ENCODE data around the gene LRRC59. TPM values are rescaled to one million over a fixed set of nuclear protein-coding genes. Genes with fewer than 3 reads are reported as not detected.

The LRRC59 gene
- total RNA-seq, 3 donors from 2014 or later (not counting 1 experiment from before 2014, with no cell fraction given): 55.6 to 62.7 (median 56.0) TPM

DNA sequence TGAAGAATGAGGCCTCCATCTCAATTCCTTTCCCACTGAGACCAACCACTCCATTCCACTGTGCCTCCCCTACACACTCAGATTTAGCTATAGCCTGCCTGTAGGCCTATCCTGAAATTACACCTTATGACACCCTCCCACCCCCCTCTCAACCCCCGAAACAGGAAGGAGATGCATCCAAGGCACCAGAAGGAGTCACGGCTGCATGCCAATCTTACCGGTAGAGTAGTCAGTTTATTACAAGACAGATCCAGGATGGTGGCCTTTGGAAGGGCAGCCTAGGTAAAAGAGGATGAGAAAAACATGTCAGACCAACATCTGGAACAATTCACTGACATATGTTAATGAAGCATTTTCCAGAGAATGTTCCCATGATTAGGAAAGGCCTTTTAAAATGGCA, 2.6 kb downstream of the LRRC59 start:
- 47% methylated on average over 3 of the region's 3 CpGs for WGBS (ENCODE audit: insufficient coverage)
- no peaks in the 10 kb centered on the region for H3K9me3 ChIP-seq (ENCODE audit: control insufficient read depth, insufficient read depth, low read length)
- Mint-ChIP-seq H3K27ac (peak overlapping the region; percentile 64 to 79), H3K4me3 (peak overlapping the region; percentile 67), H3K36me3 (peaks cover 16% of the 10 kb centered on the region), H3K27me3 (ENCODE audit: low read depth in 2 of 2) (no peaks in the 10 kb centered on the region), H3K4me1 (peaks cover 29 to 42% of the 10 kb centered on the region in 2 donors), H3K9me3 (no peaks in the 10 kb centered on the region)
- H3K27ac ChIP-seq (ENCODE audit: low read length): no peak overlapping the region
- intact Hi-C loops (cut with micrococcal nuclease): loop anchor here (5.0 kb wide), 1 partner anchor 32 kb away; no protein-coding TSS in a partner anchor
- no peak overlapping the region for H3K4me3 ChIP-seq (ENCODE audit: low read length)
- H3K27me3 ChIP-seq (ENCODE audit: control insufficient read depth, insufficient read depth, low read length): no peaks in the 10 kb centered on the region
- ATAC-seq (no peak), DNase-seq (no peak)
- H3K4me1 ChIP-seq (ENCODE audit: control insufficient read depth, insufficient read depth, low read length): peaks cover 22% of the 10 kb centered on the region
- peaks cover 48% of the 10 kb centered on the region for H3K36me3 ChIP-seq (ENCODE audit: control insufficient read depth, insufficient read depth, low read length)
- TF ChIP-seq CTCF (IDR thresholded peaks at IDR 0.05): no peak

DNA sequence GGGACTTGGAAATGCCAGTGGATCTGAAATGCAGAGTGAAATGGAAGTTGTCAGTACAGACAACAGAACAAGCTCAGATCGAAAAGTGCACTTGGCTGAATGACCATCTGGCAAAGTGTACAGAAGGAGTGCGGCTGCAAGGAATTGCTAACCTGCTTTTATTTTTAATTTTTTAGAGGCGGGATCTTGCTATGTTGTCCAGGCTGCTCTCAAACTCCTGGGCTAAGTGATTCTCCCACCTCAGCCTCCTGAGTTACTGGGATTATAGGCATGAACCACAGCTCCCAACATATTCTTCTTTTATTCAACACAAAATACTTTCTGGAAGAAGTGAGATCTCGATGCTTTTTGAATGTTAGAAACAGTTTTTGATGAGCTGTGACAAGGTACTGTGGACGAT, 3.6 kb downstream of the LRRC59 start:
- Histone ChIP-seq H3K27me3 (ENCODE audit: control insufficient read depth, insufficient read depth, low read length) (no peaks in the 10 kb centered on the region), H3K4me1 (ENCODE audit: control insufficient read depth, insufficient read depth, low read length) (peaks cover 22% of the 10 kb centered on the region), H3K9me3 (ENCODE audit: control insufficient read depth, insufficient read depth, low read length) (no peaks in the 10 kb centered on the region), H3K27ac (ENCODE audit: low read length) (no peak overlapping the region), H3K36me3 (ENCODE audit: control insufficient read depth, insufficient read depth, low read length) (peaks cover 58% of the 10 kb centered on the region), H3K4me3 (ENCODE audit: low read length) (no peak overlapping the region)
- peak overlapping the region; percentile 35 for H3K4me3 Mint-ChIP-seq
- 98% methylated on average over 5 of the region's 5 CpGs for WGBS (ENCODE audit: insufficient coverage)
- no peaks in the 10 kb centered on the region for H3K27me3 Mint-ChIP-seq (ENCODE audit: low read depth in 2 of 2)
- intact Hi-C loops (cut with micrococcal nuclease): no loop called here
- peaks cover 29 to 42% of the 10 kb centered on the region in 2 donors for H3K4me1 Mint-ChIP-seq
- H3K36me3 Mint-ChIP-seq: peaks cover 16% of the 10 kb centered on the region
- peak overlapping the region; percentile 17 to 32 for H3K27ac Mint-ChIP-seq
- no peak for TF ChIP-seq CTCF (IDR thresholded peaks at IDR 0.05)
- ATAC-seq (no peak), DNase-seq (no peak)
- H3K9me3 Mint-ChIP-seq: no peaks in the 10 kb centered on the region

DNA sequence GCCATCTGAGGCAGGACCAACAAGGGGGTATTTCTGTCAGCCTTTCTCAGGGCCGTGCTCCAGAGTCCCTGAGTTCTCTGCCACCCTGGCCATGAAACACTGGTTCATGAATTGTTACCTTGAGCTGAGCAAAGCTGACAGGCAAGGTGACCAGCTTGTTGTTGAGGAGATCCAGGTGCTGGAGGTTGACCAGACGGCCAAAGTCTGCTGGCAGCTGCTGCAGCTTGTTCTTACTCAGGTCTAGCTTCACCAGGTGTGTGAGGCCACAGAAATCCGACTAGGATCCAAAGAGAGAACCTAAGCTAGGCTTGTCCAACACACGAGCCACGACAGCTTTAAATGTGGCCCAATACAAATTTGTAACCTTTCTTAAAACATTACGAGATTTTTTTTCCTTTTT, 4.7 kb downstream of the LRRC59 start:
- DNase-seq: no peak
- TF ChIP-seq CTCF (IDR thresholded peaks at IDR 0.05): no peak
- H3K4me3 ChIP-seq (ENCODE audit: low read length): no peak overlapping the region
- no peaks in the 10 kb centered on the region for H3K27me3 ChIP-seq (ENCODE audit: control insufficient read depth, insufficient read depth, low read length)
- H3K4me1 ChIP-seq (ENCODE audit: control insufficient read depth, insufficient read depth, low read length): peaks cover 18% of the 10 kb centered on the region
- 94% methylated on average over 6 of the region's 6 CpGs for WGBS (ENCODE audit: insufficient coverage)
- H3K27ac ChIP-seq (ENCODE audit: low read length): no peak overlapping the region
- peaks cover 68% of the 10 kb centered on the region for H3K36me3 ChIP-seq (ENCODE audit: control insufficient read depth, insufficient read depth, low read length)
- Mint-ChIP-seq H3K27ac (no peak overlapping the region), H3K9me3 (no peaks in the 10 kb centered on the region), H3K27me3 (ENCODE audit: low read depth in 2 of 2) (no peaks in the 10 kb centered on the region), H3K4me3 (no peak overlapping the region), H3K36me3 (peaks cover 24% of the 10 kb centered on the region), H3K4me1 (peaks cover 27 to 44% of the 10 kb centered on the region in 2 donors)
- intact Hi-C loops (cut with micrococcal nuclease): no loop called here
- no peak for ATAC-seq
- no peaks in the 10 kb centered on the region for H3K9me3 ChIP-seq (ENCODE audit: control insufficient read depth, insufficient read depth, low read length)

GRCh38 chr17:50389534-50389933, 7.8 kb downstream of the LRRC59 start:
- WGBS (ENCODE audit: insufficient coverage): 99% methylated on average over 6 of the region's 6 CpGs
- Histone ChIP-seq H3K27ac (ENCODE audit: low read length) (no peak overlapping the region), H3K4me3 (ENCODE audit: low read length) (no peak overlapping the region), H3K9me3 (ENCODE audit: control insufficient read depth, insufficient read depth, low read length) (no peaks in the 10 kb centered on the region), H3K27me3 (ENCODE audit: control insufficient read depth, insufficient read depth, low read length) (no peaks in the 10 kb centered on the region), H3K4me1 (ENCODE audit: control insufficient read depth, insufficient read depth, low read length) (no peaks in the 10 kb centered on the region), H3K36me3 (ENCODE audit: control insufficient read depth, insufficient read depth, low read length) (peaks cover 96% of the 10 kb centered on the region)
- Mint-ChIP-seq H3K4me3 (no peak overlapping the region), H3K9me3 (no peaks in the 10 kb centered on the region), H3K4me1 (peaks cover 19 to 32% of the 10 kb centered on the region in 2 donors), H3K36me3 (peaks cover 47% of the 10 kb centered on the region), H3K27me3 (ENCODE audit: low read depth in 2 of 2) (no peaks in the 10 kb centered on the region), H3K27ac (no peak overlapping the region)
- intact Hi-C loops (cut with micrococcal nuclease): no loop called here
- TF ChIP-seq CTCF (IDR thresholded peaks at IDR 0.05): no peak
- ATAC-seq: no peak
- no peak for DNase-seq
